ENCODE results near the gene CHDH.

Gene CHDH

GRCh38 chr3:53789459-53789858 lies 56.8 kb downstream of the CHDH start:
- CTCF ChIA-PET = no interaction called here
- TF ChIP-seq CTCF (conservative IDR thresholded peaks at IDR 0.05; ENCODE audit: low read depth) = no peak
- no peak overlapping the region for H3K27ac ChIP-seq
- DNase-seq (ENCODE audit: low spot score) = no peak
- POLR2A ChIA-PET (ENCODE audit: low non-redundant PET) = no interaction called here

GRCh38 chr3:53788038-53788437 lies 58.2 kb downstream of the CHDH start:
- no peak for TF ChIP-seq CTCF (conservative IDR thresholded peaks at IDR 0.05; ENCODE audit: low read depth)
- POLR2A ChIA-PET (ENCODE audit: low non-redundant PET) = no interaction called here
- DNase-seq (ENCODE audit: low spot score) = no peak
- no peak overlapping the region for H3K27ac ChIP-seq
- CTCF ChIA-PET = no interaction called here

- POLR2A ChIA-PET (ENCODE audit: low non-redundant PET) = no interaction called here
- DNase-seq (ENCODE audit: low spot score) = no peak
- H3K27ac ChIP-seq = no peak overlapping the region
- CTCF ChIA-PET = no interaction called here
- no peak for TF ChIP-seq CTCF (conservative IDR thresholded peaks at IDR 0.05; ENCODE audit: low read depth)
Observed at GRCh38 chr3:53787016-53787415, 59.2 kb downstream of the CHDH start.

- H3K27ac ChIP-seq = no peak overlapping the region
- CTCF ChIA-PET = no interaction called here
- no peak for DNase-seq (ENCODE audit: low spot score)
- no peak for TF ChIP-seq CTCF (conservative IDR thresholded peaks at IDR 0.05; ENCODE audit: low read depth)
- POLR2A ChIA-PET (ENCODE audit: low non-redundant PET) = no interaction called here
Observed at GRCh38 chr3:53780806-53781205, 65.4 kb downstream of the CHDH start.

GRCh38 chr3:53780171-53780570 lies 66.0 kb downstream of the CHDH start:
- no peak for DNase-seq (ENCODE audit: low spot score)
- ChIA-PET CTCF (no interaction called here), POLR2A (ENCODE audit: low non-redundant PET) (no interaction called here)
- H3K27ac ChIP-seq = no peak overlapping the region
- no peak for TF ChIP-seq CTCF (conservative IDR thresholded peaks at IDR 0.05; ENCODE audit: low read depth)

GRCh38 chr3:53778153-53778552 lies 68.1 kb downstream of the CHDH start:
- no peak for TF ChIP-seq CTCF (conservative IDR thresholded peaks at IDR 0.05; ENCODE audit: low read depth)
- DNase-seq (ENCODE audit: low spot score) = no peak
- H3K27ac ChIP-seq = no peak overlapping the region
- ChIA-PET POLR2A (ENCODE audit: low non-redundant PET) (no interaction called here), CTCF (no interaction called here)

GRCh38 chr3:53777468-53777867 lies 68.8 kb downstream of the CHDH start:
- POLR2A ChIA-PET (ENCODE audit: low non-redundant PET) = no interaction called here
- no peak for DNase-seq (ENCODE audit: low spot score)
- CTCF ChIA-PET = no interaction called here
- H3K27ac ChIP-seq = no peak overlapping the region
- TF ChIP-seq CTCF (conservative IDR thresholded peaks at IDR 0.05; ENCODE audit: low read depth) = no peak
